Karpas-422 (cell line): ENCODE results near the gene AOAH. TPM values are rescaled to one million over a fixed set of nuclear protein-coding genes. Genes with fewer than 3 reads are reported as not detected.
A peak's percentile ranks its signal among the peaks of the same experiment; 100 is the strongest.

Experiments used
- DNase-seq: peaks from one replicate; pipeline ENCODE4 v3.0.0-alpha.2; 2015
- H2AFZ ChIP-seq: fragments of 200-600 bp; sonication (generic); 2 replicates; pipeline ENCODE4 v1.6.1; 2014; ENCODE audit warnings: antibody characterized with exemption, low read length, mixed read lengths
- H3K27ac ChIP-seq: fragments of 200-600 bp; sonication (generic); 2 replicates; pipeline ENCODE4 v1.5.1; 2014; ENCODE audit warnings: mild to moderate bottlenecking, low read length, moderate library complexity
- H3K27me3 ChIP-seq: fragments of 200-600 bp; sonication (generic); 2 replicates; pipeline ENCODE4 v1.6.1; 2014; ENCODE audit warnings: low read length, mixed read lengths
- H3K36me3 ChIP-seq: fragments of 200-600 bp; sonication (generic); 2 replicates; pipeline ENCODE4 v1.6.1; 2014; ENCODE audit warnings: low read length, mixed read lengths; ENCODE audit not compliant: insufficient read depth
- H3K4me1 ChIP-seq: fragments of 200-600 bp; sonication (generic); 2 replicates; pipeline ENCODE4 v1.6.1; 2014; ENCODE audit warnings: mild to moderate bottlenecking, low read length, mixed read lengths
- H3K4me2 ChIP-seq: fragments of 200-600 bp; sonication (generic); 2 replicates; pipeline ENCODE4 v1.6.1; 2014; ENCODE audit warnings: low read length, low read depth, mild to moderate bottlenecking; ENCODE audit not compliant: poor library complexity, severe bottlenecking
- H3K4me3 ChIP-seq: fragments of 200-600 bp; sonication (generic); 2 replicates; pipeline ENCODE4 v1.5.1; 2014; ENCODE audit warnings: mild to moderate bottlenecking, antibody characterized with exemption, low read length, mixed read lengths
- H3K79me2 ChIP-seq: fragments of 200-600 bp; sonication (generic); 2 replicates; pipeline ENCODE4 v1.6.1; 2014; ENCODE audit warnings: mild to moderate bottlenecking, low read length, mixed read lengths
- H3K9ac ChIP-seq: fragments of 200-600 bp; sonication (generic); 2 replicates; pipeline ENCODE4 v1.6.0; 2014; ENCODE audit warnings: low read length
- H3K9me2 ChIP-seq: fragments of 200-600 bp; sonication (generic), shearing (Covaris generic); replicated peaks from 2 replicates; pipeline ENCODE4 v1.6.0; 2014; ENCODE audit warnings: mild to moderate bottlenecking, low read length, moderate library complexity; ENCODE audit not compliant: insufficient read depth
- H3K9me3 ChIP-seq: fragments of 300-700, 200-600 bp; sonication (generic); 2 replicates; pipeline ENCODE4 v1.6.1; 2014; ENCODE audit warnings: low read length, mixed read lengths
- H4K20me1 ChIP-seq: fragments of 200-600 bp; sonication (generic); 2 replicates; pipeline ENCODE4 v1.6.1; 2014; ENCODE audit warnings: mild to moderate bottlenecking, antibody characterized with exemption, low read length, low read depth; ENCODE audit not compliant: insufficient read depth
- total RNA-seq: library from RNA; depleted of rRNA; stranded (reverse); fragments of >200 nt; shearing (Covaris generic); gene quantifications from 2 replicates; pipeline ENCODE4 v1.2.3, GENCODE V29; 2014; ENCODE audit warnings: low replicate concordance

Gene AOAH
- total RNA-seq, 1 experiment from 2014 or later: not detected

DNA sequence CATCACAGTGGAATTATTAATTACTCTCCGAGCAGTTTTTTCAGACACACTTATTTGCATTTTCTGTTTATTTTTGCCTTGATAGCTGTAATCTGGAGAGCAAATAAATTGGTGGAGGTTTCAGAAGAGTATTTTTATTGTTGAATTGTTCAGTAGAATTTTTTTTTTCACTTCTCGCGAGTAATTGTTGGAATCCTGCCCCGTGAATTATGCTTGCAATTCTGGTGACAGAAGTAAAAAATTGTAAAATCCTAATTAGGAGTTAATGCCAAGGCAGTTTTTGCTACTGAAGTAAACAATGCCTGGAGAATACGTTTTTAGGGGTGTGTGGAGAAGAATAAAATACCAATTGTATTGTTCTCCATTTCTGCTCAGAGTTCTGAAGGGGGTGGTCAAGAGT lies 88.2 kb downstream of the AOAH start:
- no peak for DNase-seq
- Histone ChIP-seq H3K4me2 (no peak overlapping the region), H3K9ac (no peak overlapping the region), H3K79me2 (no peaks in the 10 kb centered on the region), H3K27ac (no peak overlapping the region), H3K27me3 (no peaks in the 10 kb centered on the region), H3K36me3 (no peaks in the 10 kb centered on the region), H3K9me2 (no peaks in the 10 kb centered on the region), H3K4me1 (no peaks in the 10 kb centered on the region), H4K20me1 (no peaks in the 10 kb centered on the region), H3K4me3 (no peak overlapping the region), H3K9me3 (no peaks in the 10 kb centered on the region), H2AFZ (no peak overlapping the region)

DNA sequence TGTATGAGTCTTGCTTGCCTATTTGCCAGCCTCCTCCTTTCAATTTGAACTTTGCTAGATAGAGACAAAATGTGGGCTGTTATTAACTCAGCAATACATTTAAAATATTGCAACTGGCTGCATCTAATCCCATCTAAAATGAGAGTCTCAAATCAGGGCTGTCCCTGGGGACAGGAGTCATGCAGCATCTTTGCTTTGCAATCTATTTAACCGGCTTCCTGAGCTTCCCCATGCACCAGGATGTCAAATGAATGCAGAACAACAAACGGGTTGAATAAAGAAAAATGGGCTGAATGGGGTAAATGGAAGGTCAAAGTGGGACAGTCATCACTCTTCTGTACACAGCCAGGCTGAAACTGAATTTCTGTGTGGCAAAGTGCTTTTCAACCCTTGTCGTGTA lies 89.2 kb downstream of the AOAH start:
- Histone ChIP-seq H3K4me3 (no peak overlapping the region), H3K9ac (no peak overlapping the region), H2AFZ (no peak overlapping the region), H3K27me3 (no peaks in the 10 kb centered on the region), H3K4me1 (no peaks in the 10 kb centered on the region), H3K79me2 (no peaks in the 10 kb centered on the region), H3K27ac (no peak overlapping the region), H4K20me1 (no peaks in the 10 kb centered on the region), H3K9me2 (no peaks in the 10 kb centered on the region), H3K36me3 (no peaks in the 10 kb centered on the region), H3K4me2 (no peak overlapping the region), H3K9me3 (no peaks in the 10 kb centered on the region)
- no peak for DNase-seq

DNA sequence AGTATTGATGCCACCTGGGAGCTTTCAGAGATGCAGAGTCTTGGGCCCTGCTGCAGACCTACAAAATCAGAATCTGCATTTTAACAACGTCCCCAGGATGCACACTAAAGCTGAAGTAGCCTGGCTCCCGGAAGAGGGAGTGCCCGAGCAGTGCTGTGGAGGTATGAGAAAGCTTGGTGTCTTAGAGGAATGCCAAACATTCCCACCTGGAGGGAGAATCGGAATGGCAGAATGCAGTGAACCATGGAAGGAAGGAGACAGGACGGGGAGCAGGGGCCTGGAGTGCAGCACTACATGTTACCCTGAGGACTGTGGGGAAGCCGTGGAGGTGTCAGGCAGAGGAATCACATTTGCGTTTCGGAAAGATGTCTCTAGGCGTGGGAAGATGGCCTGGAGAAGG lies 90.9 kb downstream of the AOAH start:
- Histone ChIP-seq H3K9ac (no peak overlapping the region), H3K27ac (no peak overlapping the region), H3K9me2 (no peaks in the 10 kb centered on the region), H4K20me1 (no peaks in the 10 kb centered on the region), H3K36me3 (no peaks in the 10 kb centered on the region), H3K27me3 (no peaks in the 10 kb centered on the region), H2AFZ (no peak overlapping the region), H3K9me3 (no peaks in the 10 kb centered on the region), H3K79me2 (no peaks in the 10 kb centered on the region), H3K4me3 (no peak overlapping the region), H3K4me1 (no peaks in the 10 kb centered on the region), H3K4me2 (no peak overlapping the region)
- DNase-seq: no peak

DNA sequence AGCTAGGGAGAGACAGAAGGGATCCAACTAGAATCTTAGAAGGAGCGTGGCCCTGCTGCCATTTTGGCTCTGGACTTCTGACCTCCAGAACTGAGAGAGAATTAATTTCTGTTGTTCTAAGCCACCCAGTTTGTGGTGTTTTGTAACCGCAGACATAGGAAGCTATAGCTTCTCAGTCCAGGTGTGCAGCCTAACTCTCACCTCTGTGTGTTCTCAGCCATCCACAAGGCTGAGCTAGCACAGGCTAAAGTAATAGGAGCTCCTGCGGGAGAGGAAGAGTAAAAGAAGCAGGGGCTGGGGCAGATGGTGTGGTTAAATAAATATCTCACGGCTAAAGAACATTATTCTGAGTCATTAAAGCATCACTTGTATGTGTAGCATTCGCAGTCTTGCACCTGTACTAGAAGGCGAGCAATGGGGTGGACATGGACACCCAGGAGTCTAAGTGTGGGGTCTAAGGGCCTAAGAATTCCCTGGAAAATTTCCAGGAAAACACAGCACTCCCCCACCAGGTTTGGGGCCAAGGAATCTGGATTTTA lies 94.1 kb downstream of the AOAH start:
- H3K27me3 ChIP-seq: no peaks in the 10 kb centered on the region

DNA sequence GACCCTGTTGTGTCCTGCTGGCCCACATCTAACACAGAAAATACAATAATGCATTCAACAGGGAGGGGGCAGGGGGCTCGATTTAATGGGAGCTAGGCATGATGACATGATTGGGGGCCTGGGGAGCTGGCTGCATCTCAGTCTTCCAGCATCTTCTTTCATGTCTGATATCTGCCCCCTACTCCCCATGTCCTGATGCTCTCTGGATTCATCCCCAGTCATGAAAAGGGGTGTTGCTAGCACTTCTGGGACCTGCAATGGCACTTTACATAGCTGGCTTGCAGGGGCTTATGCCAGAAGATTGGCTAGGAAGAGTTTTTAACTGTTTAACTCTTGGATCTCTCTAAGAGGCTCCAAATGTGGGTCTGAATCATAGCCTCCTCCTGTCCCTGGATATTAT lies 94.9 kb downstream of the AOAH start:
- H3K4me1 ChIP-seq: no peaks in the 10 kb centered on the region
- H3K4me2 ChIP-seq: no peak overlapping the region
- no peak overlapping the region for H3K4me3 ChIP-seq
- no peak overlapping the region for H3K27ac ChIP-seq
- H3K79me2 ChIP-seq: no peaks in the 10 kb centered on the region
- no peak overlapping the region for H2AFZ ChIP-seq
- no peaks in the 10 kb centered on the region for H3K27me3 ChIP-seq
- no peaks in the 10 kb centered on the region for H3K36me3 ChIP-seq
- no peak for DNase-seq
- no peak overlapping the region for H3K9ac ChIP-seq
- H3K9me3 ChIP-seq: no peaks in the 10 kb centered on the region
- no peaks in the 10 kb centered on the region for H3K9me2 ChIP-seq
- no peaks in the 10 kb centered on the region for H4K20me1 ChIP-seq

More for the DNA sequence above, 94.1 kb downstream of the AOAH start:
- DNase-seq: no peak
- no peaks in the 10 kb centered on the region for H3K79me2 ChIP-seq
- no peaks in the 10 kb centered on the region for H4K20me1 ChIP-seq
- H3K36me3 ChIP-seq: no peaks in the 10 kb centered on the region
- H3K9me2 ChIP-seq: no peaks in the 10 kb centered on the region
- no peaks in the 10 kb centered on the region for H3K4me1 ChIP-seq
- H3K9me3 ChIP-seq: no peaks in the 10 kb centered on the region
- no peak overlapping the region for H3K27ac ChIP-seq
- no peak overlapping the region for H2AFZ ChIP-seq
- no peak overlapping the region for H3K9ac ChIP-seq
- no peak overlapping the region for H3K4me3 ChIP-seq
- H3K4me2 ChIP-seq: no peak overlapping the region

DNA sequence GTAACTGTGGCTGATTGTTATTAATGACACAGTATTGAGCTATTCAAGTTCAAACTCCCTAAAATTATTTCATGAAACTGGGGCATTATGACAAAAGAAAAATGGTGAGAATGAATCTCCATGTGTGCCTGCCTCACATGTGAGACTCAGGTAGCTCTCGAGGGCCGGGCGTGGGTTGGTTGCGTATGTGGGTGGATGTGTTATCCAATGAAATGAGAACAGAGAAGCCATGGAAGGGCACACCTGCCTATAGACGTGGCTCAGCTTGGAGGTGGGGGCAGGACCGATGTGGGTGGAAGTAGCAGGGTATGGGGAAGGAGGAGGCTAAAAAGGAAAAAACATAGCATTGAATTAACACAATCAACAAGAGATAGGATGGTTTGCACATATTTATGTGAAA lies 96.5 kb downstream of the AOAH start:
- no peaks in the 10 kb centered on the region for H3K9me3 ChIP-seq
- no peak overlapping the region for H3K4me3 ChIP-seq
- no peak overlapping the region for H3K9ac ChIP-seq
- no peak for DNase-seq
- H4K20me1 ChIP-seq: no peaks in the 10 kb centered on the region
- H3K79me2 ChIP-seq: no peaks in the 10 kb centered on the region
- no peaks in the 10 kb centered on the region for H3K9me2 ChIP-seq
- H3K4me2 ChIP-seq: no peak overlapping the region
- H3K36me3 ChIP-seq: no peaks in the 10 kb centered on the region
- H3K4me1 ChIP-seq: no peaks in the 10 kb centered on the region
- no peak overlapping the region for H3K27ac ChIP-seq
- no peaks in the 10 kb centered on the region for H3K27me3 ChIP-seq
- no peak overlapping the region for H2AFZ ChIP-seq

DNA sequence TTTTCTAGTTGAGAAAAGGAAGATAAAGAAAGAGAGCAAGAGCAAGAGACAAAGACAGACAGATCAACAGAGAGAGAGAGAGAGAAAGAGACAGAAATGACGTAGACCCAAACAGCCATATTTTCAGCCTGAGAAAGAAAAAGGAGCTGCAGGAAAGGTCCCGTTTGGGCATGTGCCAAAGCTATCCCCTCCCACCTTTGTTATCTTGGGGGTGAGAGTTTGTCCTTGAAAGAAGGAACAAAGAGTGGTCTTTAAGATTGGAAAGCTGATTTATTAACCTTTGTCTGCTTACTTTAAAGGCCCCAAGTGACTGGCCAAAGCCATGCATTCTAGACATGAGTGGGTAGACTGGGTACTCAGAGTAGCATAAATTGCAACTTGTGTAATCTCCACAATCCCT lies 98.2 kb downstream of the AOAH start:
- no peaks in the 10 kb centered on the region for H3K4me1 ChIP-seq
- no peaks in the 10 kb centered on the region for H3K9me3 ChIP-seq
- no peaks in the 10 kb centered on the region for H3K79me2 ChIP-seq
- no peak overlapping the region for H2AFZ ChIP-seq
- no peaks in the 10 kb centered on the region for H4K20me1 ChIP-seq
- H3K9me2 ChIP-seq: no peaks in the 10 kb centered on the region
- no peak overlapping the region for H3K27ac ChIP-seq
- no peaks in the 10 kb centered on the region for H3K36me3 ChIP-seq
- H3K27me3 ChIP-seq: no peaks in the 10 kb centered on the region
- H3K4me3 ChIP-seq: no peak overlapping the region
- peak; percentile 26 for DNase-seq
- no peak overlapping the region for H3K9ac ChIP-seq
- no peak overlapping the region for H3K4me2 ChIP-seq

DNA sequence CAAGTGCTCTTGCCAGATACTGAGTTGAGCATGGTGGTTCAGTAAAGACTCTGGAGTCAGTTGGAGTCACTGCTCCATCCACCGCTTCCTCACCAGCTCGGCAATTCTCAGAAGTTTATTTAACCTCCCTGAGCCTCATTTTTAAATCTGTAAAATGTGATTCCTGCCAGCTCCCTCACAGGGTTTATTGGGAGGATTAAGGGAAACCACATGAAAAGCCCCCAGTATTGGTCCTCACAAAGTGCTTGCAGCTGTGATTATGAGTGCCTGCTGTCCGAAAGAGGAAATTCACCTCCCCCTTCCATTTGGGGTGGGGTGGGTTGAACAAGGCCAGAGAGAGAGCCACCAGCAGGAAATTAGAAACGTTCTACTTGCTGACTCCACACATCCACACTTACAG lies 99.0 kb downstream of the AOAH start:
- no peaks in the 10 kb centered on the region for H3K9me2 ChIP-seq
- H2AFZ ChIP-seq: no peak overlapping the region
- no peaks in the 10 kb centered on the region for H4K20me1 ChIP-seq
- DNase-seq: no peak
- no peaks in the 10 kb centered on the region for H3K27me3 ChIP-seq
- no peaks in the 10 kb centered on the region for H3K4me1 ChIP-seq
- H3K9me3 ChIP-seq: no peaks in the 10 kb centered on the region
- H3K4me3 ChIP-seq: no peak overlapping the region
- H3K36me3 ChIP-seq: no peaks in the 10 kb centered on the region
- H3K27ac ChIP-seq: no peak overlapping the region
- H3K79me2 ChIP-seq: no peaks in the 10 kb centered on the region
- H3K9ac ChIP-seq: no peak overlapping the region
- no peak overlapping the region for H3K4me2 ChIP-seq

DNA sequence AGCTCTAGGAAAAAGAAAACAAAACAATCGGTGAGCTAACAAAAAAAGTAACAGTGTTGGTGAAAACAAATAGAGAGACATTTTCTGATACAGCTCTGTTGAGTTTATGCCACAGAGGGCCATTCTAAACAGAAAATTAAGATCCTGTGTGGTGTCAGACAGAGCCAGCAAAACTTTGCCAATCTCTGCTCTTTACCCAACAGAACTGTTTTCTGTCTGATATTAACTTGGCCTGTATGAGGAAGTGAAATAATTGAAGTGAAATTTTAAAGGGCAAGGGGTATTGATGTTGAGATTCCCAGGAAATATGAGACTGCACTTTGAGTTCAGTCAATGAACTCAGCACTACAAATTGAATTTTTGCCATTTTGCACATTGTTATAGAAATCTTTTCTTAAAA lies 101.0 kb downstream of the AOAH start:
- no peaks in the 10 kb centered on the region for H3K36me3 ChIP-seq

More for the DNA sequence above, 101.0 kb downstream of the AOAH start:
- Histone ChIP-seq H3K9me3 (no peaks in the 10 kb centered on the region), H3K9me2 (no peaks in the 10 kb centered on the region), H3K27me3 (no peaks in the 10 kb centered on the region), H3K4me1 (no peaks in the 10 kb centered on the region), H4K20me1 (no peaks in the 10 kb centered on the region), H3K9ac (no peak overlapping the region), H3K27ac (no peak overlapping the region), H3K79me2 (no peaks in the 10 kb centered on the region), H3K4me3 (no peak overlapping the region), H3K4me2 (no peak overlapping the region), H2AFZ (no peak overlapping the region)
- DNase-seq: peak; percentile 33
